Prostate gland (tissue), 2 donors: ENCODE measurements around the gene CGNL1.

Experiments
- POLR2A ChIP-seq: fragments of 450-650 bp; IDR thresholded peaks from one replicate; pipeline ENCODE4 v1.6.1; 2016; ENCODE audit warnings: antibody characterized with exemption, mild to moderate bottlenecking
- TF ChIP-seq, protein P1 (sequence below), 4 experiments: fragments of 200-600 bp in 2 of 4; fragments of 450-650 bp in 2 of 4; sonication (generic) in 2 of 4; IDR thresholded peaks; 1 replicate in 3 of 4; 2 replicates in 1 of 4; pipeline ENCODE4 v1.5.1; 2016 to 2019; ENCODE audit warnings: antibody characterized with exemption in 4 of 4, mild to moderate bottlenecking in 2 of 4, moderate library complexity in 2 of 4

DNA sequence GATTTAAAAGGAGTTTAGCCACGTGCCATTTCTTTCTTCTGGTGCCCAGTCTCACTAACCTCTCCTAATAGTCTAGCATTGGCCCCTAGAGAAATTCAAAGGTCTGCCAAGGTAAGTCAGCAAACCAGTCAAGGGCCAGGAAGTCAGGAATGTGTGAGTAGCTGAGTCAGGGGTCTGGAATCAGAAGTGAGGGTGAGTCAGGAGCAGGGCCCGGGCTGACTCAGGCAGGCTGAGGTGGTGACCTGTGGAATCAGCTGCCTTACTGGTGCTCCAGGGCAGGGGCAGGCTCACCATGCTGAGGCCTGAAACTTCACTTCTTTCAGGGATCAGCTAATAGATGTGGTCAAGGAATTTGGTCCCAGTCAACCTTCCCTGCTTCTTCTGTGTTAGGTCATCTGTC is 109.6 kb downstream of the CGNL1 start:
- TF ChIP-seq, protein P1, sequence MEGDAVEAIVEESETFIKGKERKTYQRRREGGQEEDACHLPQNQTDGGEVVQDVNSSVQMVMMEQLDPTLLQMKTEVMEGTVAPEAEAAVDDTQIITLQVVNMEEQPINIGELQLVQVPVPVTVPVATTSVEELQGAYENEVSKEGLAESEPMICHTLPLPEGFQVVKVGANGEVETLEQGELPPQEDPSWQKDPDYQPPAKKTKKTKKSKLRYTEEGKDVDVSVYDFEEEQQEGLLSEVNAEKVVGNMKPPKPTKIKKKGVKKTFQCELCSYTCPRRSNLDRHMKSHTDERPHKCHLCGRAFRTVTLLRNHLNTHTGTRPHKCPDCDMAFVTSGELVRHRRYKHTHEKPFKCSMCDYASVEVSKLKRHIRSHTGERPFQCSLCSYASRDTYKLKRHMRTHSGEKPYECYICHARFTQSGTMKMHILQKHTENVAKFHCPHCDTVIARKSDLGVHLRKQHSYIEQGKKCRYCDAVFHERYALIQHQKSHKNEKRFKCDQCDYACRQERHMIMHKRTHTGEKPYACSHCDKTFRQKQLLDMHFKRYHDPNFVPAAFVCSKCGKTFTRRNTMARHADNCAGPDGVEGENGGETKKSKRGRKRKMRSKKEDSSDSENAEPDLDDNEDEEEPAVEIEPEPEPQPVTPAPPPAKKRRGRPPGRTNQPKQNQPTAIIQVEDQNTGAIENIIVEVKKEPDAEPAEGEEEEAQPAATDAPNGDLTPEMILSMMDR (IDR thresholded peaks at IDR 0.05): no peak
- no peak for TF ChIP-seq POLR2A
